HG02973 (cell line): ENCODE measurements around the gene HNRNPUL1.
"Not testable (repeated sequence)": the region's sequence is repeated elsewhere in the genome, so short reads cannot be mapped to it uniquely, and the experiment has no call there.

Source experiments
- ATAC-seq: cut with Tn5 transposase; IDR thresholded peaks from one replicate; pipeline ENCODE4 v1.9.1; 2021; ENCODE audit warnings: moderate library complexity; ENCODE audit not compliant: unreplicated experiment

The HNRNPUL1 gene

DNA sequence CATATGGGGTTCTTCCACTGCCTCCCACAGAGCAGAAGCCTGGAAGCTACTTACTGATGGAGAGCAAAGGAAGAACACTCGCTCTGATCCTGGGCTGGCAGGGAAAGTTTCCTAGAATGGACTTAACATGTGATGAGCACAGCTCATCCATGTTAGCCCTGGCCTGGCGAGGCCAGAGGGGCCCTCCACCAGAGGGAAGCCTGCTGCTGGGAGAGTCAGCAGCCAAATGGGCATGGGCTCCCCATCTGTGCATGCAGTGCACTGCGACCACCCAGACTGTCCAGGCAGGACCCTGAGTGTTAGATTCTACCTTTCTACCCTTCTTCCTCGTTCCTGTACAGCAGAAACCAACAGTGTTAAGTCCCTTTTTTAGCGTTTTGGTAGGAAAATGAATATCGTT is 8.9 kb downstream of the HNRNPUL1 start:
- ATAC-seq, result no peak

DNA sequence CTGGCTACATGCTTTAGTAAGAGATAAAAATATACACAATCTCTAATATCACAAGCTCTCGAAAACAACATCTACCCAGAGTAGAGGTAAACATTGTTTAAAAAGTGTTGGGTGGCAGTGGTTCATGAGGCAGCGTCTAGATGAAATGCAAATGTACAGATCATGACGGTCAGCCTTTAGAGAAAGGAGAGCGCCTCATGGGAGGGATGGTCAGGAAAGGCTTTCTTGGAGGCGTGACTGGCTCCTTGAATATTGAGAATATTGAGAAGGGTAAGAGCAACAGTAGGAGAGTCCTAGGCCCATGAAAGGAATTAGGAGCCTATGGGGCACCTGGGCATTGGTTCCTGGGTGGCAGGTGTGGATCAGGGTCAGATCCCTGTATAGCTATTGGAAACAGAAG is 10.6 kb downstream of the HNRNPUL1 start:
- ATAC-seq, result no peak

DNA sequence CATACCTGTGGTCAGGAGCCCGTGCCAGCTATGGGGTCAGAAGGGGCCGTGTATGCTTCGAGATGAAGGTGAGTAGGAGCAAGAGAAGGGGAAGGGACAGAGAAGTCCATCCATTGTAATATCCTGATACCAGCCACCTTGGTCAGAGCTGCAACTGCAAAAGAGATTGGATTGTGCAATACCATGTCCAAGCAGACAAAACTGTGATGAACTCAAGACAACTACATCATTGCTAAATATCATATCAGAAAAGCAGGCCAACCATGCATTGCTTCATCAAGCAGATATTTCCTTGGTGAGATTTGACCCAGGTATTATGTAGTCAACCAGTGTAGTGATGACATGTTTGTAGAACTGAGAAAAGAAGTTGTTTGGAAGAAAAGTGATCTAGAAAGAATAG is 12.1 kb downstream of the HNRNPUL1 start:
- ATAC-seq, result no peak

DNA sequence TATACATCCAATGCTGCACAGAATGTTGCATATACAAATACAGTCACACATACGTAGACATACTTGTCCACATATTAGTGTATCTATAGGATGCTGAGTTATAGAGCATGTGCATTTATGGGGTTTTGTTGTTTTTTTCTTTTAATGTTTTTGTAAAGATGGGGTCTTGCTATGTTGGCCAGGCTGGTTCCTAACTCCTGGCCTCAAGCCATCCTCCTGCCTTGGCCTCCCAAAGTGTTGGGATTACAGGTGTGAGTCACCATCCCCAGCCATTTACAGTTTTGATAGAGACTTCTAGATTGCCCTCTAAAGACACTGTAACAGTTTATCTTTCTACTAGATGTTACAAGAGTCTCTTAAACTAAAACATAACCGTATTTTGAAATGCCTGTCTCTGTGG is 14.3 kb downstream of the HNRNPUL1 start:
- no peak for ATAC-seq

- no peak for ATAC-seq
Measured at GRCh38 chr19:41288673-41289530, 24.7 kb downstream of the HNRNPUL1 start.

DNA sequence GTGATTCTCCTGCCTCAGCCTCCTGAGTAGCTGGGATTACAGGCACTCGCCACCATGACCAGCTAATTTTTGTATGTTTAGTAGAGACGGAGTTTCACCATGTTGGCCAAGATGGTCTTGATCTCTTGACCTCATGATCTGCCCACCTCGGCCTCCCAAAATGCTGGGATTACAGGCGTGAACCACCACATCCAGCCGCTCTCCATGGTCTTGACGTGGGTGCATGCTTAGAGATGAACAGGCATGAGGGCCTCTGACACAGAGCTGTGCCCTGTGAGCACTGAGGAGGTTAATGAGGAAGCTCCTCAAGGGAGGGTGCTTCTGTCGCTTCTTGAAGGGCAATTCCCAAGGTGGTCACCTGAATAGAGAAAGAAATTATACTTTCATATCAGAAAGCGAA is 25.6 kb downstream of the HNRNPUL1 start:
- ATAC-seq, result not testable (repeated sequence)

- no peak for ATAC-seq
Measured at GRCh38 chr19:41294393-41294792, 30.2 kb downstream of the HNRNPUL1 start.

GRCh38 chr19:41295499-41295898 is 31.3 kb downstream of the HNRNPUL1 start:
- no peak for ATAC-seq

- ATAC-seq, result no peak
Measured at GRCh38 chr19:41296433-41296871, 32.3 kb downstream of the HNRNPUL1 start.

- ATAC-seq, result peak; percentile 70
Measured at GRCh38 chr19:41297628-41298347, 33.6 kb downstream of the HNRNPUL1 start.

GRCh38 chr19:41298348-41298964 is 34.3 kb downstream of the HNRNPUL1 start:
- no peak for ATAC-seq

DNA sequence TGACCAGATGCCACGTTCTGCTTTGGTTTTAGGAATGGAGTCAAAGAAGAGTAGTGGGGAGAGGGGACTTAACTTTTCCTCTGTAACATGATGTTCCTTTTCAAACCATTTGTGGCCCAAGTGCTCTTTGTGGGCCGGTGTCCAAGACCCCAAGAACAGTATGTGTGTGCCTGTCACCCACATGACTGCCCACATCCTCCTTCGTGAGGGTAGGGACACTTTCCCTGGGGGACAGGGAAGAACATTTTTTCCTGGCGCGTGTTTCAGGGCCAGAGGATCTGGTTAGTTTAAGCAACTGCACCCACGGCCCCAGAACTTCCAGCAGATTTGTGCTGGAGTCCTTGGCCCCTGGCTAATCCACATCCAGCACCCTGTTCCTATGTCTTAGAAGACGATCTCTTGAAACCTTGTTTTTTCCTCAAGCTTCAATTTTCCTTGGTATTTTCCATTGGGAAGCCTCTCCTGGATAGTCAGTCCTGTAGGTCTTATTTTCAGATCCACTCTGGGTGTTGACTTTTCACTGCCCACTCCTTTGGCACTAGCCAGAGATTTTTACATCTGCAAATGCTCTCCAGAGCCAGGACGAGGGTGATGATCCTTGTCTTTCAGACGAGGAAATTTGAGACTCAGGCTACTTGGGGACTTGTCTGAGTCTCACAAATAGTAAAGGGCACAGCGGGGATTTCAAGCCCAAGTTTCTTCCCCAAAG is 35.0 kb downstream of the HNRNPUL1 start:
- no peak for ATAC-seq

GRCh38 chr19:41299755-41300089 is 35.5 kb downstream of the HNRNPUL1 start:
- no peak for ATAC-seq

GRCh38 chr19:41300555-41300954 is 36.4 kb downstream of the HNRNPUL1 start:
- no peak for ATAC-seq

GRCh38 chr19:41302624-41303351 is 38.6 kb downstream of the HNRNPUL1 start:
- no peak for ATAC-seq

DNA sequence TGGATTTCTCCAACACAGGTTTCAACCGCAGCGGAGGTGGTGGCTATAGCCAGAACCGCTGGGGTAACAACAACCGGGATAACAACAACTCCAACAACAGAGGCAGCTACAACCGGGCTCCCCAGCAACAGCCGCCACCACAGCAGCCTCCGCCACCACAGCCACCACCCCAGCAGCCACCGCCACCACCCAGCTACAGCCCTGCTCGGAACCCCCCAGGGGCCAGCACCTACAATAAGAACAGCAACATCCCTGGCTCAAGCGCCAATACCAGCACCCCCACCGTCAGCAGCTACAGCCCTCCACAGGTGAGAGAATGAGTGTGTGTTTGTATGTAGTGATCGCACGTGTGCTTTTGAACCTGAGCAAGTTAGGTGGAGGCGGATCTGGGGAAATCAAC is 39.8 kb downstream of the HNRNPUL1 start:
- no peak for ATAC-seq

- no peak for ATAC-seq
Measured at GRCh38 chr19:41304706-41305483, 40.7 kb downstream of the HNRNPUL1 start.

DNA sequence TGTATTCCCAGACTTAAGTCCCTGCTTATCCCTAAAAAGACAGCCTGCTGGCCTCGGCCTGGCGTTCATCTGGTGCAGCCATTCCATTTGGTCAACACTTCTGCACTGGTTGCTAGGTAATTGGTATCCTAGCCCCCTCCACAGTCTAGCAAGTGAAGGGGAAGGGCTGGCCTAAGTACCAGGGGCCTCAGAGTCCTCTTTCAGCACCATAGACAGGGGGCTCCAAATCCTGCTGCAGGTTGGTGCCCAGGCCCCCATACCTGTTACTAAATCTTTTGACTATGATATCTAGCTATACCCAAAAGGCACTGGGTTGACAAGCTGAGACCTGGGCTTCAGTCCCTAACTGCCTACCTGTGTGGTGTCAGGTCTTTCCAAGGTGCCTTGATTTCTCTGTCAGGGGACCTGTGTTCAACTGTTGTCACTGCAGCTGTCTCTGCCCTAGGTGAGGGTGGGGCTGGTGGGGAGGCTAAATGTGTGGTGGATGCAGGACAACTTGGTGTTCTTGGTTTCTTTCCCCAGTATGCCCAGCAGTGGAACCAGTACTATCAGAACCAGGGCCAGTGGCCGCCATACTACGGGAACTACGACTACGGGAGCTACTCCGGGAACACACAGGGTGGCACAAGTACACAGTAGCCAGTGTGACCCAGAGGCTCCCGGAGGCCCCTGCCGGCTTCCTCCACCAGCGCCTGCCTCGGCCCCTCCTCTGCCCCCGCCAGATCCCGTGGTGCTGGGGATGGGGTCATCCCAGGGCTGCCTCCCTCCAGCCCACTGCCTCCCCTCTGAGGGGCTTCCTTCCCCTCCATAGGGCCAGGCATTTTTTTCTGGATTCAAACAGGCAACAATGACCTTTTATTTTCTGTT is 42.0 kb downstream of the HNRNPUL1 start:
- no peak for ATAC-seq
